GM12878 (cell line): ENCODE results near the gene PJA2.

Experiments used
- CTCF ChIP-seq, 3 experiments: IDR thresholded peaks in 2 of 3; conservative IDR thresholded peaks in 1 of 3; 2 replicates each; pipeline ENCODE4 v1.5.1; 2011; ENCODE audit warnings: low read depth in 3 of 3, low read length in 3 of 3, mild to moderate bottlenecking in 3 of 3, control low read depth in 2 of 3, moderate library complexity in 2 of 3, inconsistent platforms in 1 of 3, mixed read lengths in 1 of 3; ENCODE audit not compliant: control insufficient read depth in 2 of 3, insufficient read depth in 1 of 3; ENCODE audit errors: extremely low read depth in 1 of 3
- MTA3 ChIP-seq: IDR thresholded peaks from 2 replicates; pipeline ENCODE4 v1.6.1; 2012; ENCODE audit warnings: low read length, inconsistent platforms, borderline replicate concordance
- NRF1 ChIP-seq: conservative IDR thresholded peaks from 2 replicates; pipeline ENCODE4 v1.6.1; 2011; ENCODE audit warnings: mild to moderate bottlenecking, low read depth, low read length, improper control_type of control experiment
- SREBF1 ChIP-seq: IDR thresholded peaks from 2 replicates; pipeline ENCODE4 v1.6.1; 2012; ENCODE audit warnings: mild to moderate bottlenecking, low read length
- ZNF274 ChIP-seq: IDR thresholded peaks from one replicate; pipeline ENCODE4 v1.8.0; 2011; ENCODE audit not compliant: insufficient read length, insufficient read depth

- TF ChIP-seq NRF1 (no peak), CTCF (IDR thresholded peaks at IDR 0.05 in 2 of 3, conservative IDR thresholded peaks at IDR 0.05 in 1 of 3; ENCODE audit: control insufficient read depth in 2 of 3, extremely low read depth in 1 of 3, insufficient read depth in 1 of 3, low read depth in 3 of 3, low read length in 3 of 3) (0 out of 6 replicates have a peak, but pooled peaks of 1 of the 3 experiments have one; percentile 5), ZNF274 (no peak), MTA3 (no peak), SREBF1 (no peak)
These were observed 3.2 kb upstream of the PJA2 start for GRCh38 chr5:109412981-109413402.
